Heart right ventricle (tissue), 16 donors: Measurements from ENCODE around the gene UBE3A. TPM values are rescaled to one million over a fixed set of nuclear protein-coding genes. Genes with fewer than 3 reads are reported as not detected.
A peak's percentile ranks its signal among the peaks of the same experiment; 100 is the strongest.

Experiments used
- ATAC-seq, 8 donors: fragments of 200-7000 bp; cut with Tn5 transposase; one replicate each; pipeline ENCODE4 v1.9.1; 2020; ENCODE audit warnings: mild to moderate bottlenecking in 8 of 8, moderate library complexity in 8 of 8, moderate number of reproducible peaks in 1 of 8
- DNase-seq, 2 donors: peaks; one replicate each; pipeline ENCODE4 v3.0.0-alpha.2; 2020
- H3K27ac ChIP-seq, 10 donors: fragments of 200-600 bp; sonication (generic) in 2 of 10; one replicate each; pipeline versions ENCODE4 v1.5.0 to v1.8.0; 2020 to 2022; ENCODE audit warnings: mild to moderate bottlenecking in 3 of 10
- H3K27me3 ChIP-seq, 7 donors: fragments of 200-600 bp; one replicate each; pipeline ENCODE4 v1.8.0; 2021 to 2022; ENCODE audit warnings: mild to moderate bottlenecking in 2 of 7
- H3K36me3 ChIP-seq, 9 donors: fragments of 200-600 bp; sonication (generic) in 1 of 9; one replicate each; pipeline versions ENCODE4 v1.5.0 to v1.8.0; 2020 to 2022; ENCODE audit warnings: mild to moderate bottlenecking in 2 of 9
- H3K4me1 ChIP-seq, 9 donors: fragments of 200-600 bp; sonication (generic) in 1 of 9; one replicate each; pipeline versions ENCODE4 v1.5.0 to v1.8.0; 2020 to 2022; ENCODE audit warnings: mild to moderate bottlenecking in 4 of 9
- H3K4me3 ChIP-seq, 10 donors: fragments of 200-600 bp; sonication (generic) in 2 of 10; one replicate each; pipeline versions ENCODE4 v1.5.0 to v1.8.0; 2020 to 2022; ENCODE audit warnings: mild to moderate bottlenecking in 7 of 10, moderate library complexity in 2 of 10
- H3K9me3 ChIP-seq, 11 donors: fragments of 200-600 bp in 10 of 11; sonication (generic) in 2 of 11; one replicate each; pipeline versions ENCODE4 v1.5.0 to v1.8.0; 2013 to 2022; ENCODE audit warnings: mild to moderate bottlenecking in 2 of 11, control low read depth in 1 of 11, moderate library complexity in 1 of 11
- WGBS, 2 donors: extraction: QIAGEN DNeasy Blood & Tissue Kit; methylation state at CpG; one replicate each; pipeline ENCODE4 v1.1.7; 2013; ENCODE audit warnings: inconsistent platforms in 1 of 2; 5-methylcytosine and 5-hydroxymethylcytosine counted together
- intact Hi-C, 10 donors: fragments of 100-400 bp; cut with DNase I; formaldehyde crosslinking; loops; one replicate each; pipeline versions ENCODE4 v1.11.1 to v1.14.2; 2022
- polyA plus RNA-seq, 2 donors: library from polyadenylated mRNA; stranded (reverse); fragments of 200-250 nt; gene quantifications; one replicate each; pipeline ENCODE4 v1.2.3, GENCODE V29; 2013
- total RNA-seq, 10 donors: library from RNA; stranded (reverse); fragmentation: NEBNext Ultra II Directional in 3 of 10; extraction: Animal tissue kit (Norgen Biotek cat#: 25700) in 3 of 10; gene quantifications; one replicate each; pipeline versions ENCODE4 v1.2.1 to v1.2.4, GENCODE V29; 2021 to 2023
- TF ChIP-seq, protein P1 (sequence below), 9 donors: fragments of 200-600 bp; sonication (generic) in 2 of 9; IDR thresholded peaks; one replicate each; pipeline versions ENCODE4 v1.5.0 to v1.8.0; 2021 to 2022; ENCODE audit warnings: antibody characterized with exemption in 9 of 9, mild to moderate bottlenecking in 5 of 9, moderate library complexity in 1 of 9
- donor health status: Arrhythmogenic right ventricular cardiomyopathy.
- donor health status: ischemic (EF 13 %, LVEDD 7.1; RV severe dilation, severe dysfunction).
- donor health status: healthy with polysubstance abuse.
- donor health status: DM: no; HTN: yes; CAD: no.
- donor health status: DM: no; HTN: no; CAD: no.
- donor health status: ischemic (EF 25% LVEDD 6.9; RV normal size, moderate dysfunction).
- donor health status: ischemic (EF 25% LVEDD 5.7; RV mildly dilated, moderate dysfunction).
- donor health status: healthy.
- donor health status: DM: yes; HTN: yes; CAD: no.
- donor health status: Ischemic cardiomyopathy.
- donor health status: ischemic (EF 35%, LVEDD 5.7; RV mildly dilated, moderate dysfunction).
- donor health status: nonischemic (EF 11% LVEDD 7.7; RV severe dilation, severe dysfunction).
- donor health status: DM: yes; HTN: yes; CAD: no.
- donor health status: PGD.
- donor health status: ischemic (EF 29% LVEDD 5.4; RV normal size, mild dysfunction).
- donor health status: nonischemic (EF 23%, LVEDD 6.1; RV moderate dilation, normal function).

UBE3A gene
- total and polyA plus RNA-seq, 12 donors, result 24.2 to 146 (median 108) TPM

- H3K9me3 ChIP-seq, result no peaks in the 10 kb centered on the region
- DNase-seq (no peak), ATAC-seq (peak in 2 of 8 donors; percentile 38 to 39)
- H3K27me3 ChIP-seq, result no peaks in the 10 kb centered on the region
- no peaks in the 10 kb centered on the region for H3K4me1 ChIP-seq
- TF ChIP-seq, protein P1, sequence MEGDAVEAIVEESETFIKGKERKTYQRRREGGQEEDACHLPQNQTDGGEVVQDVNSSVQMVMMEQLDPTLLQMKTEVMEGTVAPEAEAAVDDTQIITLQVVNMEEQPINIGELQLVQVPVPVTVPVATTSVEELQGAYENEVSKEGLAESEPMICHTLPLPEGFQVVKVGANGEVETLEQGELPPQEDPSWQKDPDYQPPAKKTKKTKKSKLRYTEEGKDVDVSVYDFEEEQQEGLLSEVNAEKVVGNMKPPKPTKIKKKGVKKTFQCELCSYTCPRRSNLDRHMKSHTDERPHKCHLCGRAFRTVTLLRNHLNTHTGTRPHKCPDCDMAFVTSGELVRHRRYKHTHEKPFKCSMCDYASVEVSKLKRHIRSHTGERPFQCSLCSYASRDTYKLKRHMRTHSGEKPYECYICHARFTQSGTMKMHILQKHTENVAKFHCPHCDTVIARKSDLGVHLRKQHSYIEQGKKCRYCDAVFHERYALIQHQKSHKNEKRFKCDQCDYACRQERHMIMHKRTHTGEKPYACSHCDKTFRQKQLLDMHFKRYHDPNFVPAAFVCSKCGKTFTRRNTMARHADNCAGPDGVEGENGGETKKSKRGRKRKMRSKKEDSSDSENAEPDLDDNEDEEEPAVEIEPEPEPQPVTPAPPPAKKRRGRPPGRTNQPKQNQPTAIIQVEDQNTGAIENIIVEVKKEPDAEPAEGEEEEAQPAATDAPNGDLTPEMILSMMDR (IDR thresholded peaks at IDR 0.05), result no peak
- no peaks in the 10 kb centered on the region for H3K36me3 ChIP-seq
- peak overlapping the region in 1 of 10 donors; percentile 15 for H3K4me3 ChIP-seq
- 28 to 34% methylated on average over 14 of the region's 14 CpGs for WGBS, 2 donors
- intact Hi-C loops, result no loop called here
- H3K27ac ChIP-seq, result no peak overlapping the region
Measured at GRCh38 chr15:25481208-25481859, 42.5 kb upstream of the UBE3A start.

DNA sequence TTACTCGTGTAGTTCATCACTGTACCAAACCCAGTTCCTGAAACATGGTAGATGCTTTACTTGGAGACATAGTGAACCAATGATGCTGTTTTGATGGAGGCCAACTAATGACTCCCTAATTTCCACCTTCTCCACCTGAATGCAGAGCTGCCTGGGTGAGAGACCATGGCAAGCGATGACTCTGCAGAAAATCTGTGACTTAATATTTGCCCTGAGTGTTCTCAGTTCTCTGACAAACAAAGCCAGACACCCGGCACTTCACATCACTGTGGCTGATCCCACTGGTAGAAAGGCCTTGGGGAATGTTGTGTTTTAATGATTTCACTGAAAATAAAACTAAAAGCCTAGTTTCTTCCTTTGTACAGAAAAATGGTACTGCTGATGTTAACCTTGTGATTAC is 39.5 kb upstream of the UBE3A start:
- no peak overlapping the region for H3K4me3 ChIP-seq
- WGBS, 2 donors, result 94 to 96% methylated on average over 3 of the region's 3 CpGs
- no peaks in the 10 kb centered on the region for H3K36me3 ChIP-seq
- H3K9me3 ChIP-seq, result no peaks in the 10 kb centered on the region
- no peaks in the 10 kb centered on the region for H3K4me1 ChIP-seq
- TF ChIP-seq, protein P1 (IDR thresholded peaks at IDR 0.05), result no peak
- DNase-seq, result no peak
- intact Hi-C loops, result no loop called here
- ATAC-seq, result no peak
- no peak overlapping the region for H3K27ac ChIP-seq
- H3K27me3 ChIP-seq, result no peaks in the 10 kb centered on the region

DNA sequence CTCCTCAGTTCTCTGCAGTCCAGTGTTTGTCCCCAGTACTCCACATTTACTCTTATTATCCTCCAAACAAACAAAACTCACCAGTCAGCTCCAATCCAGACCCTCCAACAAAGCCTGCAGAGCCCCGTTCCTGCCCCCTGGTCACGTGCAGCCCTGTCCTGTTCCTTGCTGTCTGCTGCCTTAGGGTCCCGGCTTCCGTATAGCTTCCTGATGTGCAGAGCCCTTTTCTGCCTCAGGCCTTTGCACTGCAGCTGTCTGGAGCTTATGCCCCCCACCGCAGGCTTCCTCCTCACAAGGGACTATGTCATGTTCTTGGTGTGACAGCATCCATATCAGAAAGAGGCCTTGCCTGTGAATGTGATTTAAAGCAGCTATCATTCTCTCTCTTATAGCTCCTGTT is 39.0 kb upstream of the UBE3A start:
- DNase-seq (no peak), ATAC-seq (no peak)
- intact Hi-C loops, result no loop called here
- 85 to 91% methylated on average over 5 of the region's 5 CpGs for whole genome bisulfite sequencing, 2 donors
- Histone ChIP-seq H3K9me3 (no peaks in the 10 kb centered on the region), H3K27me3 (no peaks in the 10 kb centered on the region), H3K27ac (no peak overlapping the region), H3K4me1 (no peaks in the 10 kb centered on the region), H3K4me3 (no peak overlapping the region), H3K36me3 (no peaks in the 10 kb centered on the region)
- TF ChIP-seq, protein P1 (IDR thresholded peaks at IDR 0.05), result no peak

DNA sequence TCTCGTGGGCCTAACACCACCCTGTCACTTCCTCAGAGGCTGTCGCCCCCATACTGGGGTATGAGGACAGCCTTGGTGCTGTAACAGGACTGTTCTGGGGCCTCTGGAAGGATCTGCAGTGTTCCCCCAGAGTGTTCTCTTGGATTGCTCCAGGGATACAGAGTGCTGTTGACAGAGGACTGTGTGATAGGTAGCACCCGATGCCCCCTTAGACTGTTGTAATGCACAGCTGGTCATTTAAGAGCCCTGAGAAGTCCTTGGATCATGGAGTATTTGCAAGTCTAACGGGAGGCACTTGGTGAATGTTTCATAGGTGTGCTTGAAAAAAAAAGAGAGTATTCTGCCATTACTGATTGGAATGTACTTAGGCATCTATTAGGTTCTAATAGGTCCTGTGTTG is 35.4 kb upstream of the UBE3A start:
- 74 to 90% methylated on average over 4 of the region's 4 CpGs for WGBS, 2 donors
- no peak overlapping the region for H3K27ac ChIP-seq
- TF ChIP-seq, protein P1 (IDR thresholded peaks at IDR 0.05), result no peak
- no peaks in the 10 kb centered on the region for H3K27me3 ChIP-seq
- no peaks in the 10 kb centered on the region for H3K9me3 ChIP-seq
- DNase-seq (no peak), ATAC-seq (no peak)
- no peak overlapping the region for H3K4me3 ChIP-seq
- H3K36me3 ChIP-seq, result no peaks in the 10 kb centered on the region
- H3K4me1 ChIP-seq, result peaks cover 0 to 5% (median 0%) of the 10 kb centered on the region in 9 donors
- intact Hi-C loops, result no loop called here
